Lower leg skin (tissue), 3 donors: ENCODE data around the gene UNC5A.

Experiments used
- POLR2A ChIP-seq, 2 donors: fragments of 450-650 bp; IDR thresholded peaks; one replicate each; pipeline ENCODE4 v1.6.1; 2016 to 2017; ENCODE audit warnings: antibody characterized with exemption in 2 of 2, mild to moderate bottlenecking in 1 of 2, moderate library complexity in 1 of 2
- TF ChIP-seq, protein P1 (sequence below), 3 donors: fragments of 450-650 bp; IDR thresholded peaks; one replicate each; pipeline ENCODE4 v1.5.1; 2016; ENCODE audit warnings: antibody characterized with exemption in 3 of 3, mild to moderate bottlenecking in 3 of 3, moderate library complexity in 2 of 3

DNA sequence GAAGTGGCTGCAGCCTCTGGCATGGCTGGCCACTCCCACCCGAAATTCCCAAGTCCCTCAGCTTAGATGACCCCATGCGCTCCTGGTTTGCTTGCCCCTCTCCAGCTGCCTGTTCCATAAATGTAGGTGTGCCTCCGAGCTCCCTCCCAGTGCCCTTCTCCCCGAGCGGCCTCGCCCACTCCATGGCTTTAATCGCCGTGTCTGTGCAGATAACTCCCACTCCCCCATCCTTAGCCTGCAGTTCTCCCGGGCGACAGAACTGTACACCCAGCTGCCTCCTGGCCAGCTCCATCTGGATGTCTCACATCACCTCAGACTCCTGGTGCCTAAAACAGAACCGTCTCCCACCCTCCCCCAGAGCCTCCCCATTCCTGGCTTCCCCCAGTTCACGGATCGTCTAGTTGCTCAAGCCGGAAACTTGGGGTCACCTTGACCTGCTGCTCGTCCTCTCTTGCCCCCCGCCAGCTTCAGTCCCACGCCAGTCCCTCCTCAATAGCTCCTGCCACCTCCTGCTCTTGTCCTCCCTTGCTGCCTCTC, 64.7 kb downstream of the UNC5A start:
- TF ChIP-seq, protein P1, sequence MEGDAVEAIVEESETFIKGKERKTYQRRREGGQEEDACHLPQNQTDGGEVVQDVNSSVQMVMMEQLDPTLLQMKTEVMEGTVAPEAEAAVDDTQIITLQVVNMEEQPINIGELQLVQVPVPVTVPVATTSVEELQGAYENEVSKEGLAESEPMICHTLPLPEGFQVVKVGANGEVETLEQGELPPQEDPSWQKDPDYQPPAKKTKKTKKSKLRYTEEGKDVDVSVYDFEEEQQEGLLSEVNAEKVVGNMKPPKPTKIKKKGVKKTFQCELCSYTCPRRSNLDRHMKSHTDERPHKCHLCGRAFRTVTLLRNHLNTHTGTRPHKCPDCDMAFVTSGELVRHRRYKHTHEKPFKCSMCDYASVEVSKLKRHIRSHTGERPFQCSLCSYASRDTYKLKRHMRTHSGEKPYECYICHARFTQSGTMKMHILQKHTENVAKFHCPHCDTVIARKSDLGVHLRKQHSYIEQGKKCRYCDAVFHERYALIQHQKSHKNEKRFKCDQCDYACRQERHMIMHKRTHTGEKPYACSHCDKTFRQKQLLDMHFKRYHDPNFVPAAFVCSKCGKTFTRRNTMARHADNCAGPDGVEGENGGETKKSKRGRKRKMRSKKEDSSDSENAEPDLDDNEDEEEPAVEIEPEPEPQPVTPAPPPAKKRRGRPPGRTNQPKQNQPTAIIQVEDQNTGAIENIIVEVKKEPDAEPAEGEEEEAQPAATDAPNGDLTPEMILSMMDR (IDR thresholded peaks at IDR 0.05): no peak
- TF ChIP-seq POLR2A (IDR thresholded peaks at IDR 0.05): no peak
